H9 (cell line): Measurements from ENCODE around the gene PLA2G4E. TPM values are rescaled to one million over a fixed set of nuclear protein-coding genes. Genes with fewer than 3 reads are reported as not detected.

Experiments used
- DNase-seq: peaks from one replicate; pipeline ENCODE4 v3.0.0-alpha.2; 2017
- H2AFZ ChIP-seq: one replicate; pipeline ENCODE4 v1.6.1; 2013; ENCODE audit warnings: mild to moderate bottlenecking, low read length, control low read depth, moderate library complexity
- H2AK5ac ChIP-seq: 2 replicates; pipeline ENCODE4 v1.6.1; 2013; ENCODE audit warnings: low read length, control low read depth, mixed read lengths; ENCODE audit not compliant: insufficient read length
- H2BK120ac ChIP-seq: one replicate; pipeline ENCODE4 v1.6.1; 2013; ENCODE audit warnings: low read depth, mild to moderate bottlenecking, low read length, control low read depth, inconsistent platforms; ENCODE audit not compliant: poor library complexity, severe bottlenecking
- H2BK12ac ChIP-seq: 2 replicates; pipeline ENCODE4 v1.6.1; 2013; ENCODE audit warnings: low read length, control low read depth, mixed read lengths, low read depth; ENCODE audit not compliant: insufficient read length
- H2BK15ac ChIP-seq: 2 replicates; pipeline ENCODE4 v1.6.1; 2013; ENCODE audit warnings: low read depth, low read length, control low read depth
- H2BK20ac ChIP-seq: one replicate; pipeline ENCODE4 v1.6.1; 2013; ENCODE audit warnings: low read depth, mild to moderate bottlenecking, low read length, control low read depth, inconsistent platforms; ENCODE audit not compliant: poor library complexity, severe bottlenecking
- H2BK5ac ChIP-seq: 2 replicates; pipeline ENCODE4 v1.6.1; 2013; ENCODE audit warnings: low read length, control low read depth, mixed read lengths; ENCODE audit not compliant: insufficient read length
- H3K14ac ChIP-seq: 2 replicates; pipeline ENCODE4 v1.6.1; 2013; ENCODE audit warnings: low read length, control low read depth; ENCODE audit not compliant: insufficient read depth
- H3K18ac ChIP-seq: 2 replicates; pipeline ENCODE4 v1.6.1; 2013; ENCODE audit warnings: low read depth, mild to moderate bottlenecking, mixed read lengths, low read length, control low read depth; ENCODE audit not compliant: insufficient read length
- H3K23ac ChIP-seq: 2 replicates; pipeline ENCODE4 v1.6.1; 2013; ENCODE audit warnings: low read length, control low read depth, mixed read lengths, low read depth; ENCODE audit not compliant: insufficient read length
- H3K23me2 ChIP-seq: 2 replicates; pipeline ENCODE4 v1.6.1; 2013; ENCODE audit warnings: low read depth, mild to moderate bottlenecking, mixed read lengths, low read length, control low read depth; ENCODE audit not compliant: insufficient read length, poor library complexity, severe bottlenecking
- H3K27ac ChIP-seq: 2 replicates; pipeline ENCODE4 v1.5.1; 2013; ENCODE audit warnings: low read length, control low read depth, mixed read lengths, low read depth; ENCODE audit not compliant: insufficient read length
- H3K27me3 ChIP-seq: 2 replicates; pipeline ENCODE4 v1.6.1; 2013; ENCODE audit warnings: low read length, control low read depth, inconsistent platforms; ENCODE audit not compliant: insufficient read depth
- H3K4ac ChIP-seq: 2 replicates; pipeline ENCODE4 v1.6.1; 2013; ENCODE audit warnings: low read depth, mild to moderate bottlenecking, control low read depth, inconsistent platforms, low read length, moderate library complexity
- H3K4me1 ChIP-seq: 2 replicates; pipeline ENCODE4 v1.6.1; 2013; ENCODE audit warnings: low read length, control low read depth, inconsistent platforms; ENCODE audit not compliant: insufficient read depth
- H3K4me2 ChIP-seq: 2 replicates; pipeline ENCODE4 v1.6.1; 2013; ENCODE audit warnings: low read length, control low read depth, mixed read lengths; ENCODE audit not compliant: insufficient read length, insufficient read depth
- H3K56ac ChIP-seq: 2 replicates; pipeline ENCODE4 v1.6.1; 2013; ENCODE audit warnings: low read depth, mild to moderate bottlenecking, mixed read lengths, low read length, control low read depth; ENCODE audit not compliant: insufficient read length
- H3K79me1 ChIP-seq: 2 replicates; pipeline ENCODE4 v1.6.1; 2013; ENCODE audit warnings: low read depth, mild to moderate bottlenecking, moderate library complexity, low read length, control low read depth, inconsistent platforms; ENCODE audit not compliant: insufficient read depth, poor library complexity, severe bottlenecking
- H3K79me2 ChIP-seq: 2 replicates; pipeline ENCODE4 v1.6.1; 2013; ENCODE audit warnings: low read length, control low read depth, inconsistent platforms; ENCODE audit not compliant: insufficient read depth
- H3K9ac ChIP-seq: 2 replicates; pipeline ENCODE4 v1.6.1; 2013; ENCODE audit warnings: low read length, control low read depth, mixed read lengths; ENCODE audit not compliant: insufficient read length; ENCODE audit errors: extremely low read depth
- H3K9me3 ChIP-seq: one replicate; pipeline ENCODE4 v1.6.1; 2013; ENCODE audit warnings: low read depth, low read length, inconsistent platforms; ENCODE audit not compliant: control insufficient read depth
- H3T11ph ChIP-seq: one replicate; pipeline ENCODE4 v1.6.1; 2013; ENCODE audit warnings: mild to moderate bottlenecking, low read length, control low read depth, inconsistent platforms
- H4K20me1 ChIP-seq: one replicate; pipeline ENCODE4 v1.6.1; 2013; ENCODE audit not compliant: control insufficient read depth, insufficient read length, insufficient read depth
- H4K5ac ChIP-seq: 2 replicates; pipeline ENCODE4 v1.6.1; 2013; ENCODE audit warnings: low read depth, mild to moderate bottlenecking, mixed read lengths, low read length, control low read depth; ENCODE audit not compliant: insufficient read length
- H4K8ac ChIP-seq: replicated peaks from 2 replicates; pipeline ENCODE4 v1.6.1; 2013; ENCODE audit warnings: low read length, control low read depth, mixed read lengths, low read depth; ENCODE audit not compliant: insufficient read length
- H4K91ac ChIP-seq: 2 replicates; pipeline ENCODE4 v1.6.1; 2013; ENCODE audit warnings: low read depth, mild to moderate bottlenecking, moderate library complexity, mixed read lengths, low read length, control low read depth; ENCODE audit not compliant: insufficient read length
- H3K27ac Mint-ChIP-seq, 3 experiments: 2 replicates in 2 of 3; 3 replicates in 1 of 3; pipeline ENCODE4 v1.8.0; 2020 to 2021; ENCODE audit warnings: mixed read lengths in 3 of 3, mild to moderate bottlenecking in 1 of 3, moderate library complexity in 1 of 3
- H3K27me3 Mint-ChIP-seq: 2 replicates; pipeline ENCODE4 v1.8.0; 2021; ENCODE audit warnings: low read depth, mild to moderate bottlenecking, moderate library complexity, mixed read lengths
- H3K36me3 Mint-ChIP-seq, 3 experiments: 2 replicates in 2 of 3; 3 replicates in 1 of 3; pipeline ENCODE4 v1.8.0; 2020 to 2021; ENCODE audit warnings: low read depth in 3 of 3, mixed read lengths in 3 of 3; ENCODE audit not compliant: insufficient read depth in 1 of 3
- H3K4me1 Mint-ChIP-seq, 2 experiments: 2 replicates each; pipeline ENCODE4 v1.8.0; 2020; ENCODE audit warnings: mixed read lengths in 2 of 2
- H3K4me3 Mint-ChIP-seq, 2 experiments: 2 replicates in 1 of 2; 3 replicates in 1 of 2; pipeline ENCODE4 v1.8.0; 2020 to 2021; ENCODE audit warnings: mild to moderate bottlenecking in 2 of 2, mixed read lengths in 2 of 2, moderate library complexity in 1 of 2
- H3K9me3 Mint-ChIP-seq, 2 experiments: 2 replicates in 1 of 2; 3 replicates in 1 of 2; pipeline ENCODE4 v1.8.0; 2020; ENCODE audit warnings: mild to moderate bottlenecking in 2 of 2, mixed read lengths in 2 of 2, moderate library complexity in 1 of 2
- WGBS: extraction: QIAGEN DNeasy Blood & Tissue Kit; methylation state at CpG from one replicate; pipeline ENCODE4 v1.1.7; 2013; ENCODE audit warnings: missing lambda C conversion rate, low lambda C conversion rate, mixed read lengths; ENCODE audit not compliant: insufficient read length; ENCODE audit errors: extremely low coverage; 5-methylcytosine and 5-hydroxymethylcytosine counted together
- total RNA-seq: library from RNA; stranded (reverse); gene quantifications from 2 replicates; pipeline ENCODE4 v1.2.1, GENCODE V29; 2021
- TF ChIP-seq, protein P1 (sequence below): fragments of 200-600 bp; sonication (generic); conservative IDR thresholded peaks from 3 replicates; pipeline ENCODE4 v1.8.0; 2021; ENCODE audit warnings: antibody characterized with exemption, mild to moderate bottlenecking

Gene PLA2G4E
- total RNA-seq, 1 experiment from 2014 or later, result not detected

DNA sequence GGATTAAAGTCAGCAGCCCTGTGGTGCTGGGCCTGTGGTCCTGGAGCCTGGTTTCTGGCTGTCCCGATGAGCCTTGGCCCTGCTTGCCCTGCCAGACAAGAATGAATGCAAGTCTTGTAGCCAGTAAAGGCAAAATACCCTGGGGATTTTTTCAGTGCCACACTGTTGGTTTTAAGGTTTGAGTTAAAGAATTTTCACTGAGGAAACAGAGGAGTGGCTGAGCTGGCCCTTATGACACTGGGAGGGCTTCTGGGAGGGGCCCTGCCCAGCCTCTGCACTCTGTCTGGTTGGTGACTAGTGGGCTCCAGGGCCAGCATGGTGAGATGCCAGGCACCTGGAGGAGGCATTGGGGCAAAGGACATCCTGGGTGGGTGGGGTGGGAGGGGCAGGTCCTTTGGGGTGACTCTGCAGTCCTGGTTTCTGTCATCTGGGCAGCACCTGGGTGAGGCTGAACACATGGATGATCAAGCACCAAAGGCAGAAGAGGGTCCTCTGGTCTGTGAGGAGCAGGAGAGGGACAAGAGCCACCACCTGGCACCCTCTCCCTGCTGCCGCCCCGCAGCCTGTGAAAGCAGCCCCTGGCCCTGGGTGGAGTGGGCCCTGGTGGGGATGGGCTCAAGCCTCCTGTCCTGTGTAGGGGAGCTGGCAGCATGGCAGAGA, 12.5 kb upstream of the PLA2G4E start:
- peaks cover 9% of the 10 kb centered on the region; the same call in 1 of the 2 replicates for H3K4me1 ChIP-seq
- H2BK120ac ChIP-seq, result no peak overlapping the region
- WGBS, result no CpG with 5 or more reads among the region's 3 CpGs
- Mint-ChIP-seq H3K27ac (no peak overlapping the region), H3K27me3 (no peaks in the 10 kb centered on the region; the same call in 1 of the 2 replicates), H3K4me3 (no peak overlapping the region), H3K4me1 (peaks cover 8% of the 10 kb centered on the region in 2 experiments), H3K9me3 (peaks cover 7 to 9% of the 10 kb centered on the region in 2 experiments; a peak in 3 of 5 replicates), H3K36me3 (no peaks in the 10 kb centered on the region; a peak in 1 of 7 replicates)
- no peak overlapping the region for H3K4me2 ChIP-seq
- H3K9ac ChIP-seq, result no peak overlapping the region
- H2BK20ac ChIP-seq, result no peak overlapping the region
- no peak overlapping the region for H3K56ac ChIP-seq
- H3K14ac ChIP-seq, result no peak overlapping the region
- no peaks in the 10 kb centered on the region for H3K79me2 ChIP-seq
- H3T11ph ChIP-seq, result no peak overlapping the region
- no peak overlapping the region for H4K91ac ChIP-seq
- TF ChIP-seq, protein P1, sequence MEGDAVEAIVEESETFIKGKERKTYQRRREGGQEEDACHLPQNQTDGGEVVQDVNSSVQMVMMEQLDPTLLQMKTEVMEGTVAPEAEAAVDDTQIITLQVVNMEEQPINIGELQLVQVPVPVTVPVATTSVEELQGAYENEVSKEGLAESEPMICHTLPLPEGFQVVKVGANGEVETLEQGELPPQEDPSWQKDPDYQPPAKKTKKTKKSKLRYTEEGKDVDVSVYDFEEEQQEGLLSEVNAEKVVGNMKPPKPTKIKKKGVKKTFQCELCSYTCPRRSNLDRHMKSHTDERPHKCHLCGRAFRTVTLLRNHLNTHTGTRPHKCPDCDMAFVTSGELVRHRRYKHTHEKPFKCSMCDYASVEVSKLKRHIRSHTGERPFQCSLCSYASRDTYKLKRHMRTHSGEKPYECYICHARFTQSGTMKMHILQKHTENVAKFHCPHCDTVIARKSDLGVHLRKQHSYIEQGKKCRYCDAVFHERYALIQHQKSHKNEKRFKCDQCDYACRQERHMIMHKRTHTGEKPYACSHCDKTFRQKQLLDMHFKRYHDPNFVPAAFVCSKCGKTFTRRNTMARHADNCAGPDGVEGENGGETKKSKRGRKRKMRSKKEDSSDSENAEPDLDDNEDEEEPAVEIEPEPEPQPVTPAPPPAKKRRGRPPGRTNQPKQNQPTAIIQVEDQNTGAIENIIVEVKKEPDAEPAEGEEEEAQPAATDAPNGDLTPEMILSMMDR, result no peak
- no peaks in the 10 kb centered on the region for H3K79me1 ChIP-seq
- no peak overlapping the region for H2BK15ac ChIP-seq
- no peak overlapping the region for H2AFZ ChIP-seq
- H4K8ac ChIP-seq, result no peak overlapping the region
- no peak overlapping the region for H4K5ac ChIP-seq
- no peak for DNase-seq
- no peak overlapping the region for H3K23ac ChIP-seq
- no peak overlapping the region for H2AK5ac ChIP-seq
- H3K23me2 ChIP-seq, result no peaks in the 10 kb centered on the region
- no peak overlapping the region for H2BK12ac ChIP-seq
- no peaks in the 10 kb centered on the region for H4K20me1 ChIP-seq
- H3K27ac ChIP-seq, result no peak overlapping the region
- H3K18ac ChIP-seq, result no peak overlapping the region
- H2BK5ac ChIP-seq, result no peak overlapping the region
- H3K4ac ChIP-seq, result no peak overlapping the region
- H3K27me3 ChIP-seq, result no peaks in the 10 kb centered on the region; the same call in 1 of the 2 replicates
- no peaks in the 10 kb centered on the region for H3K9me3 ChIP-seq
